ENCODE measurements around the gene CLNK. TPM values are rescaled to one million over a fixed set of nuclear protein-coding genes. Genes with fewer than 3 reads are reported as not detected.
"Not testable (repeated sequence)": the region's sequence is repeated elsewhere in the genome, so short reads cannot be mapped to it uniquely, and the experiment has no call there.

Gene CLNK
- total and polyA plus RNA-seq, 2 experiments from 2014 or later = not detected

DNA sequence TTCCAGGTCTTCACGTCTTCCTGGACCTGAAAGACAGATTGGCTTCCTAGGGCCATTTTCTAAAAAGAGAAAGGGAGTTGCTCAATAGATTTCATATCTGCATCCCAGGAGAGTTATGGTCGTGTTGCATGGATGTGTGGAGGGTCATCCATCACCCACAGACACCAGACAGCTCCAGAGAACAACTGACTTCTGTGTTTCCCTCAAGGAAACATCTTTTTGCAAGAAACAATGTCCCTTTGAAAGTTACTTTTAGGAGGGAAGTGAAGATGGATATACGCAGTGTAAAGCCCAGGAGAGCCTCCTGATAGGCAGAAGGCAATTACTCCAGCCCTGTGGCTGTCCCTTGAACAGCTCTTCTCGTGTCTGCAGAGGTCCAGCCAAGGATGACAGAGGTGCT lies 108.3 kb downstream of the CLNK start:
- H3K9ac ChIP-seq = no peak overlapping the region
- no peaks in the 10 kb centered on the region for H3K36me3 ChIP-seq (ENCODE audit: low read depth)
- H3K9me2 ChIP-seq (ENCODE audit: insufficient read depth) = no peaks in the 10 kb centered on the region
- in situ Hi-C loops (cut with MboI) = no loop called here
- H3K27ac ChIP-seq = no peak overlapping the region
- WGBS, 2 experiments (ENCODE audit: low coverage in 1 of 2, low lambda C conversion rate in 2 of 2, missing lambda C conversion rate in 2 of 2) = 23 to 25% methylated on average over 4 of the region's 4 CpGs
- TF ChIP-seq EZH2 (IDR thresholded peaks at IDR 0.05; ENCODE audit: insufficient read depth, poor library complexity, severe bottlenecking) (no peak), EZH2phosphoT487 (IDR thresholded peaks at IDR 0.05; ENCODE audit: insufficient read depth, low read depth) (no peak)
- H4K20me1 ChIP-seq (ENCODE audit: insufficient read depth) = no peaks in the 10 kb centered on the region
- no peaks in the 10 kb centered on the region for H3K79me2 ChIP-seq (ENCODE audit: insufficient read depth)
- H3F3A ChIP-seq (ENCODE audit: insufficient read depth) = no peaks in the 10 kb centered on the region
- no peak overlapping the region for H3K4me2 ChIP-seq (ENCODE audit: unreplicated experiment)
- H3K4me1 ChIP-seq (ENCODE audit: insufficient read depth) = no peaks in the 10 kb centered on the region
- no peak overlapping the region for H2AFZ ChIP-seq
- no peak overlapping the region for H3K4me3 ChIP-seq
- DNase-seq = no peak
- H3K9me3 ChIP-seq (ENCODE audit: low read depth) = no peaks in the 10 kb centered on the region
- no peaks in the 10 kb centered on the region; the same call in none of the 2 replicates for H3K27me3 ChIP-seq (replicated peaks; ENCODE audit: insufficient read depth)

DNA sequence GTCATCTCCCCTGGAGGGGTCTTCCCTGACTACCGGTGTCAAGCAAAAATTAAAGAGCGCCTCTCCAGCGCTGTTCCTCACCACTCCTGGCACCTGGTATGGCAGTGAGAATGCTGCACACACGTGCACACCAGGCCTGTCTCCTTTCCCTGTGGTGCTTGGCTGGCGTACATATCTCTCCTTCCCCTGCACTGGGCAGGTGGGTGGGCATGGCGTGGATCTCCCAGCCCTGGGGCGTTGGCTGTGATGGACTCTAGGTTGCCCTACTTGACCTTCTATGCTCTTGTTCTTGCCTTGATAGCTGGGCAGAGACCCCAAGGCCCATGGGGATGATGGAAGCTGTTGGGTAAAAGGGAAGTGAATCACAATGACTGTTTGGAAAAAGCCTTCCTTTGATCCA lies 109.2 kb downstream of the CLNK start:
- H3K4me2 ChIP-seq (ENCODE audit: unreplicated experiment) = no peak overlapping the region
- in situ Hi-C loops (cut with MboI) = no loop called here
- WGBS, 2 experiments (ENCODE audit: low coverage in 1 of 2, low lambda C conversion rate in 2 of 2, missing lambda C conversion rate in 2 of 2) = 43 to 45% methylated on average over 7 of the region's 7 CpGs

DNA sequence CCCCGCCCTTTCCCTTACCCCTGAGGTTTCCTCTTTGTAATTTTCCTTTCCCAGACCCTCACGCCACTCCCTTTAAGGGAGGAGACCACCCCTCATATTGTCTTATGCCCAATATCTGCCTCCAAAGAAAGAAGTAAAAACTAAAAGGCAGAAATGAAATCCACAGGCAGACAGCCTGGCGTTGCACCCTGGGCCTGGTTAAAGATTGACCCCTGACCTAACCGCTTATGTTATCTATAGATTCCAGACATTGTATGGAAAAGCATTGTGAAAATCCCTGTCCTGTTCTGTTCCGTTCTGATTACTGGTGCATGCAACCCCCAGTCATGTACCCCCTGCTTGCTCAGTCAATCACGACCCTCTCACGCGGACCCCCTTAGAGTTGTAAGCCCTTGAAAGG lies 110.0 kb downstream of the CLNK start:
- H3K9me2 ChIP-seq (ENCODE audit: insufficient read depth); H3K27me3 ChIP-seq (replicated peaks; ENCODE audit: insufficient read depth); DNase-seq; H3K4me1 ChIP-seq (ENCODE audit: insufficient read depth); H4K20me1 ChIP-seq (ENCODE audit: insufficient read depth); H3K9me3 ChIP-seq (ENCODE audit: low read depth); H3K36me3 ChIP-seq (ENCODE audit: low read depth); H3K9ac ChIP-seq; H3K27ac ChIP-seq; H3K4me2 ChIP-seq (ENCODE audit: unreplicated experiment); H3F3A ChIP-seq (ENCODE audit: insufficient read depth); H3K4me3 ChIP-seq; H3K79me2 ChIP-seq (ENCODE audit: insufficient read depth); H2AFZ ChIP-seq: not testable (repeated sequence)
- WGBS, 2 experiments (ENCODE audit: low coverage in 1 of 2, low lambda C conversion rate in 2 of 2, missing lambda C conversion rate in 2 of 2) = 58 to 62% methylated on average over 8 of the region's 8 CpGs
- in situ Hi-C loops (cut with MboI) = loop anchor here (25.0 kb wide), 1 partner anchor 863 kb away; the partner anchor contains the start of gene HS3ST1

More for the DNA sequence above, 109.2 kb downstream of the CLNK start:
- H3K9me2 ChIP-seq (ENCODE audit: insufficient read depth) = no peaks in the 10 kb centered on the region
- no peaks in the 10 kb centered on the region for H3F3A ChIP-seq (ENCODE audit: insufficient read depth)
- no peak for DNase-seq
- H3K27me3 ChIP-seq (replicated peaks; ENCODE audit: insufficient read depth) = no peaks in the 10 kb centered on the region; the same call in none of the 2 replicates
- no peaks in the 10 kb centered on the region for H3K4me1 ChIP-seq (ENCODE audit: insufficient read depth)
- H3K9ac ChIP-seq = no peak overlapping the region
- TF ChIP-seq EZH2phosphoT487 (IDR thresholded peaks at IDR 0.05; ENCODE audit: insufficient read depth, low read depth) = no peak
- H3K9me3 ChIP-seq (ENCODE audit: low read depth) = no peaks in the 10 kb centered on the region
- no peaks in the 10 kb centered on the region for H4K20me1 ChIP-seq (ENCODE audit: insufficient read depth)
- H3K79me2 ChIP-seq (ENCODE audit: insufficient read depth) = no peaks in the 10 kb centered on the region
- H2AFZ ChIP-seq = no peak overlapping the region
- H3K27ac ChIP-seq = no peak overlapping the region
- no peaks in the 10 kb centered on the region for H3K36me3 ChIP-seq (ENCODE audit: low read depth)
- no peak overlapping the region for H3K4me3 ChIP-seq

DNA sequence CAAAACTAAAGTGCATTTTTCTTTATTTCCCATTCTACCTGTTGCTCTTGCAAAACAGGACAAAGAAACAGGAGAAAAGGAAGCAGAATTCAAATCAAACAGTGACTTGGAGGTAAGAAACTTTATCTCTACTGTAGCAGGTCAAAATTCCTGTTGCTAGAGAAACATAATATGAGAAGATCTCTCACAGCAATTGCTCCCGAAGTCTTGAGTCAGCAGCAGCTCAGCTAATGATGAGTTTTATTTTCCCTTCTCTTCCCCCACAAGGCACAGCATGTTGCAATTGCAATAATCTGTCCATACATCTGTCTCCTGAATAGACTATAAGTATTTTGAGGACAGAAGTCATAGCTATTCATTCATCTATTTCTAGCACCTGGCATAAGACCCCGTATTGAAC lies 112.7 kb downstream of the CLNK start:
- Histone ChIP-seq H3K9ac (no peak overlapping the region), H3K79me2 (ENCODE audit: insufficient read depth) (no peaks in the 10 kb centered on the region), H3K9me2 (ENCODE audit: insufficient read depth) (no peaks in the 10 kb centered on the region), H3K4me2 (ENCODE audit: unreplicated experiment) (no peak overlapping the region), H2AFZ (no peak overlapping the region), H3F3A (ENCODE audit: insufficient read depth) (no peaks in the 10 kb centered on the region), H3K27me3 (replicated peaks; ENCODE audit: insufficient read depth) (no peaks in the 10 kb centered on the region; the same call in 1 of the 2 replicates), H3K27ac (no peak overlapping the region), H3K4me3 (no peak overlapping the region), H3K9me3 (ENCODE audit: low read depth) (no peaks in the 10 kb centered on the region), H3K36me3 (ENCODE audit: low read depth) (no peaks in the 10 kb centered on the region), H4K20me1 (ENCODE audit: insufficient read depth) (no peaks in the 10 kb centered on the region), H3K4me1 (ENCODE audit: insufficient read depth) (no peaks in the 10 kb centered on the region)
- peak; percentile 16 for DNase-seq
- WGBS, 2 experiments (ENCODE audit: low coverage in 1 of 2, low lambda C conversion rate in 2 of 2, missing lambda C conversion rate in 2 of 2) = 10 to 25% methylated on average over 2 of the region's 2 CpGs
- no peak for TF ChIP-seq EZH2 (IDR thresholded peaks at IDR 0.05; ENCODE audit: insufficient read depth, poor library complexity, severe bottlenecking)
- in situ Hi-C loops (cut with MboI) = loop anchor here (25.0 kb wide), 1 partner anchor 865 kb away; the partner anchor contains the start of gene HS3ST1

DNA sequence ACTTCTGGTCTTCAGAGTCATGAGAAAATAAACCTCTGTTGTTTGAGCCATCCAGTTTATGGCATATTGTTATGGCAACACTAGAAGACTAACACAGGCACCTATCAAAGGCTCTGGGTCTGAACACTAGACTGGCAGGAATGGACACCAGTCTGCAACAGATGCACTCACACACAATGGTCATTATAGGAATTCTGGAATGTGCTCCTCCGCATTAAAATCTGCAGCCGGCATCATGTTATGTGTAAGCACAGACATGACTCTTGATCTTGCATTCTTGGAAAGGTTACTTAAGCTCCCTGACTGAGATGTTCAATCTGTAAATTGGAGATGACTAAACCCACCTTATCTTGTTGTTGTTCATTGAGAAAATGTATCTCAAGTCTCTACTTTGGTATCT lies 115.1 kb downstream of the CLNK start:
- Histone ChIP-seq H3K9me3 (ENCODE audit: low read depth) (no peaks in the 10 kb centered on the region), H3K79me2 (ENCODE audit: insufficient read depth) (no peaks in the 10 kb centered on the region), H2AFZ (no peak overlapping the region), H3K27ac (no peak overlapping the region), H3K4me2 (ENCODE audit: unreplicated experiment) (no peak overlapping the region), H3K9me2 (ENCODE audit: insufficient read depth) (no peaks in the 10 kb centered on the region), H3K4me3 (no peak overlapping the region), H3K4me1 (ENCODE audit: insufficient read depth) (no peaks in the 10 kb centered on the region), H3F3A (ENCODE audit: insufficient read depth) (no peaks in the 10 kb centered on the region), H3K36me3 (ENCODE audit: low read depth) (no peaks in the 10 kb centered on the region), H4K20me1 (ENCODE audit: insufficient read depth) (no peaks in the 10 kb centered on the region), H3K27me3 (replicated peaks; ENCODE audit: insufficient read depth) (no peaks in the 10 kb centered on the region), H3K9ac (no peak overlapping the region)
- no peak for TF ChIP-seq EZH2 (IDR thresholded peaks at IDR 0.05; ENCODE audit: insufficient read depth, poor library complexity, severe bottlenecking)
- TF ChIP-seq EZH2phosphoT487 (IDR thresholded peaks at IDR 0.05; ENCODE audit: insufficient read depth, low read depth) = no peak
- WGBS, 2 experiments (ENCODE audit: low coverage in 1 of 2, low lambda C conversion rate in 2 of 2, missing lambda C conversion rate in 2 of 2) = 51 to 58% methylated on average over 2 of the region's 2 CpGs
- no peak for DNase-seq
- in situ Hi-C loops (cut with MboI) = loop anchor here (25.0 kb wide), 1 partner anchor 868 kb away; the partner anchor contains the start of gene HS3ST1

Measured in GM23248 (cell line).